Endothelial cell of umbilical vein (primary cell): ENCODE data around the gene EXOC1L.
A peak's percentile ranks its signal among the peaks of the same experiment; 100 is the strongest.

Experiments
- POLR2A ChIP-seq: IDR thresholded peaks from 2 replicates; pipeline ENCODE4 v1.6.1; 2012; ENCODE audit warnings: low read depth, mild to moderate bottlenecking, control low read depth, low read length
- POLR2AphosphoS5 ChIP-seq: IDR thresholded peaks from 2 replicates; pipeline ENCODE4 v1.6.1; 2012; ENCODE audit warnings: low read depth, mild to moderate bottlenecking, control low read depth, low read length, moderate library complexity; ENCODE audit not compliant: insufficient read depth
- TF ChIP-seq, protein P1 (sequence below), 2 donors: IDR thresholded peaks; 1 replicate in 1 of 2; 2 replicates in 1 of 2; pipeline ENCODE4 v1.5.1; 2011; ENCODE audit warnings: low read length in 2 of 2, mild to moderate bottlenecking in 2 of 2, moderate library complexity in 2 of 2, control low read depth in 1 of 2, inconsistent platforms in 1 of 2, low read depth in 1 of 2; ENCODE audit not compliant: insufficient read depth in 1 of 2; ENCODE audit errors: extremely low read depth in 1 of 2

DNA sequence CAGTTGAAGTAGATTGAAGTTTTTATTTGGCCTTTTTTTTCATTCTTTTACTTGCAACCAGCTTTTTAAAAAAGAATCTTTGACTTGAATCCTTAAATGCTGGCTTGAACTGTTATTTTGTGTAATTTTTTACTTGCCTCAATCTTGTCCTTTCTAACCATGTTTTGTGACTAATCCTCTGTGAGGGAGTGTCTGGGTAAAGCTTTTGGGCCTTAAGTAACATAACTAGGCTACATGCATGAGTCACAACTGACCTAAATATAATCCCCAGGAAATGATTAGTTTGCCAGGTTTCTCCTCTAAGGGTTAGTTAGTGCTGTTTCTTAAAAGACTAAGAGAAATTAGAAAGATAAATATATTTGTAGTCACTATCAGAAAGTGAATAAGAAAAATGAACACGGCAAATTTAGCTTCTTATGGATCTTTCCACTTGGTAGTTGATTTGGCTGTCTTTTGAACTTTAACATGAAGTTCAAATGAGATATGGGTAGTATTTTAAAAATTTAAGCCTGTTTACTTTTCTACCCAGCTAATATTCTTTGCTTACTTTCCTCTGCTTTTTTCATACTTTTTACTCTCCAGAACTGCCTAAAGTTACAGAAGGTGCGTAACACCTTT, 46.8 kb downstream of the EXOC1L start:
- TF ChIP-seq POLR2AphosphoS5 (peak; percentile 33), POLR2A (no peak)
- TF ChIP-seq, protein P1, sequence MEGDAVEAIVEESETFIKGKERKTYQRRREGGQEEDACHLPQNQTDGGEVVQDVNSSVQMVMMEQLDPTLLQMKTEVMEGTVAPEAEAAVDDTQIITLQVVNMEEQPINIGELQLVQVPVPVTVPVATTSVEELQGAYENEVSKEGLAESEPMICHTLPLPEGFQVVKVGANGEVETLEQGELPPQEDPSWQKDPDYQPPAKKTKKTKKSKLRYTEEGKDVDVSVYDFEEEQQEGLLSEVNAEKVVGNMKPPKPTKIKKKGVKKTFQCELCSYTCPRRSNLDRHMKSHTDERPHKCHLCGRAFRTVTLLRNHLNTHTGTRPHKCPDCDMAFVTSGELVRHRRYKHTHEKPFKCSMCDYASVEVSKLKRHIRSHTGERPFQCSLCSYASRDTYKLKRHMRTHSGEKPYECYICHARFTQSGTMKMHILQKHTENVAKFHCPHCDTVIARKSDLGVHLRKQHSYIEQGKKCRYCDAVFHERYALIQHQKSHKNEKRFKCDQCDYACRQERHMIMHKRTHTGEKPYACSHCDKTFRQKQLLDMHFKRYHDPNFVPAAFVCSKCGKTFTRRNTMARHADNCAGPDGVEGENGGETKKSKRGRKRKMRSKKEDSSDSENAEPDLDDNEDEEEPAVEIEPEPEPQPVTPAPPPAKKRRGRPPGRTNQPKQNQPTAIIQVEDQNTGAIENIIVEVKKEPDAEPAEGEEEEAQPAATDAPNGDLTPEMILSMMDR (IDR thresholded peaks at IDR 0.05; ENCODE audit: extremely low read depth in 1 of 2, insufficient read depth in 1 of 2, low read depth in 1 of 2, low read length in 2 of 2), result no peak
